GM18861 (cell line): Measurements from ENCODE around the gene HPCAL4.

Source experiments
- ATAC-seq: cut with Tn5 transposase; IDR thresholded peaks from one replicate; pipeline ENCODE4 v1.9.1; 2021; ENCODE audit not compliant: unreplicated experiment

Gene HPCAL4

DNA sequence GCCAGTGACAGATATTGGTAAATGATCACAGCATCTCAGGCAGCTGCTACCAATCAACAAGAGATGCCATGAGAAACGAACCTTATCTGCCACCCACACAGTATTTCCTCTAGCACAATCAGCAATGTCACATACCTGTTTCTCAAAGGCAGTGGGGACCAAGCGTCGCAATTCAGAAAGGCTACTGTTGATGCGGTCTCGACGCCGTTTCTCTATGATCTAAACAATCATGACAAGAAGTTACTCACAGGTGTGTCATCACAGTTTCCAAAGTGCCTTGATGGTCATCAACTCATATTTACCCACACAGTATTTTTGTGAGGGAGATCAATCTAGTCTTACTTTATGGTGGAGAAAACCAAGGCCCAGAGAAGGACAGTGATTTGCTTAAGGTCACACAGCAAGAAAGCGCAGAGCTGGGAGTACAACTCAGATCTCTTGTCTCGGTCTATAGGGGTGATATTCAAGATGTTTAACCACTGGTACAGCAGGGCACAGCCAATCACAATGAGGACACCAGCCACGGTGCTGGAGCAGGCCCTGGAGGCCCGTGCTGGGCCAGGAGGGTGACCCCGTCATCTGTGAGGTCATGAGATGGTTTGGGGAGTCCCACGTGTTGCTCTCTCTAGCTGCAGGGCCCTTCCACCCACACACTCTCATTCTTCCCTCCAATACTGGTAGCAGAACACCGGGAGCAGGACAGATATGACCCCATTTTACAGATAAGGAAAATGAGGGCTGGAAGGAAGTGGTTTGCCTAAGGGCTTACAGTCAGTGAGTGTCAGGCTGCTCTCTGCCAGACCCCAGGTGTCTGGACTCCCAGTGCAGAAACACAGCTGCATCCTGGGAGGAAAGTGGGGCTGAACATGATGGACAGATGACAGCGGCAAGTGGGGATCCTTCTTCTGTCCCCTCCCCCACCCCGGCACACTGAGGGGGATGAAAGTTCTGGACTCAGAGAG is 59.6 kb downstream of the HPCAL4 start:
- ATAC-seq = no peak

DNA sequence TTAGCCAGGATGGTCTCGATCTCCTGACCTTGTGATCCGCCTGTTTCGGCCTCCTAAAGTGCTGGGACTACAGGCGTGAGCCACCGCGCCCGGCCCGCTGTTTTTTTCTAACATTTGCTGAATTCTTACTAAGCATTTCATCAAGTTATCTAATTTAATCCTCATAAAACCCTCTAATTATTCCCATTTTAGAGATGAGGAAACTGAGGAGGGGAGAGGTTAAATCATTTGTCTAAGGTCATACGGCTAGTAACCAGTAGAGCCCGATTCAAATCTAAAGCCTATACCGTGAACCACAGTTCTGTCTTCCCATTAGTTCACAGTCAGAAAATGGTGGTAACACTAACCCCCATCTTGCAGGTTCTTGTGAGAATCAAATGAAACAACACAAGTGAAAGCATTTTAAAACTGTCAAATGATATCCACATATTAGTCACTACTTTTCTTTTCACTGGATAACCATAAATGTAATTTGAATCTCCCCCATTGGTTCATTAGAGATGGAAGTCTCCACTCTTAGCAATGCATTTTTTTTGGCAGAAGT is 62.4 kb downstream of the HPCAL4 start:
- ATAC-seq = no peak
